GM21786 (cell line): Measurements from ENCODE around the gene RAF1.

ENCODE experiments used
- ATAC-seq: cut with Tn5 transposase; IDR thresholded peaks from one replicate; pipeline ENCODE4 v1.9.1; 2021; ENCODE audit not compliant: unreplicated experiment

RAF1 gene

DNA sequence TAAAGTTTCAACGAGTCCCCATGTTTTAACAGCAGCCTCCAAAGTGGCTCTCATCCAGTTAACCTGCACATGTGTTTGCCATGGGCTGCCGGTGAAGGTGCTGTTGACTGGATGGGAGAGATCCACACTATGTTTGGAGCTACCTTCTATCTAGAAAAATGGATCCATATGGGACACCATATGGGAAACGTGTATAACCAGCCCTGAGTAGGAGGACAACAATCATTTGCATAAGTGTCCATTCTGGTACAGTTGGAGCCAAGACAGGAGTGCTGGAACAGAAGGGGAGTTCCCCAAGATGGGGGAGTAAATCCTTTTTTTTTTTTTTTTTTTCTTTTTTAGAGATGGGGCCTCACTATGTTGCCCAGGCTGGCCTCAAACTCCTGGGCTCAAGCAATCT, 70.4 kb downstream of the RAF1 start:
- ATAC-seq = no peak

DNA sequence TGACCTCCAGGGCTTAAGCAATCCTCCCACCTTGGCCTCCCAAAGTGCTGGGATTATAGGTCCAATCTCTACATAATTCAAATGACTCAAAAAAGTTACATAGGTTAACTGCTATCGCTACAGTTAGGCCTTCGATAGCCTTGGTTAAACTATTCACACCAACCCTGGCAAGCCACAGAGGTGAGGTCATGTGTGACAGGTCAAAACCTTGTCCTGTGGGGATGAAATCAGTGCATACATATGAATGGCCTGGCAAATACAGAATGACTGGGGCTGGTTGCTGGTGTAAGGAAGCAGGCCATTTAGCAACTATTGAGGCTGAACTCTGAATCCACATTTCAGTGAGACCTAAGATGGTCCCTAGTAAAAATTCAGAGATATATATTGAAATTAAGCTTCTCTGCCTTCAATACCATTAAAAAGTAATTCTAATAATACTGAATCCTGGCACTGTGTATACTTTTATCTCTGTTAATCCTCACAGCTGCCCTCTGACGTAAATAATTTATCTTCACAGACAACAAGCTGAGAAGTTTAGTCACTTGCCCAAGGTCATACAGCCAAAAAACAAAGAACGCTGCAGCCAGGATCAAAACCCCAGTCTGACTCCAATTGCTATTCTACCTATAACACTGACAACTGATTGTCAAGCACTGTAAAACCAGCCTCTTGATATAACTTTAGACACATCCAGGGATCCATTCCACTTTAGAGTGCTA, 71.8 kb downstream of the RAF1 start:
- ATAC-seq = no peak

DNA sequence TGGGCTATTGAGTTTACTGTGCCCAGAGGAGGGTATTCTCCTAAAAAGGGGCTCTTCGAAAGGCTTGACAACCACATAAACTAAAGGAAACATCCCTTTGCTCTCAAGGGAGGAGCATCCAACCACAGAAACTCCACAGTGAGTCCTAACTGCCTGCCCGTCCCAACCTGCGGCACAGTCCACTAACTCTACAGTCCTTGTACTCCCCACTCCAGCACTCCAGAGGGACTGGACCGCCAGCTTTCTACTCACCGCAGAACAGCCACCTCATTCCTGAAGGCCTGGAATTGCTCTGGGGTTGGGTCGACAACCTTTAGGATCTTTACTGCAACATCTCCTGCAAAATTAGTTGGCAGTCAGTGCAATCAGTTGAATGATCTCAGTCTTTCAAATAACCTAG, 72.5 kb downstream of the RAF1 start:
- no peak for ATAC-seq

DNA sequence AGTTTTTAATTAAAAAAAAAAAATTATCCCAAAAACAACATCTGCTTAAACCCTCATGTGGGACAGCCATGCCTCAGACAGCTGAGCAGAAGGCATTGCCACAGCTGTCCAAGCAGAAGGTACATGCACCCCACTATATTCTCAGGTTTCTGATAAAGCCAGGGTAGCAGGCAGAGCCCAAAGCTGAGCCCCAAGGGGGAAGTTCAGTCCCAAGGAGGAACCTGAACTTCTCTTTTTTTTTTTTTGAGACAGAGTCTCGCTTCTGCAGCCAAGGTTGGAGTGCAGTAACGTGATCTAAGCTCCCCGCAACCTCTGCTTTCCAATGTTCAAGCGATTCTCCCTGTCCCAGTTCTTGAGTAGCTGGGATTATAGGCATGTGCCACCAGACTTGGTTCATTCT, 73.8 kb downstream of the RAF1 start:
- no peak for ATAC-seq

GRCh38 chr3:12588039-12589009, 75.6 kb downstream of the RAF1 start:
- ATAC-seq = no peak

- no peak for ATAC-seq
Observed at GRCh38 chr3:12586403-12586802, 77.5 kb downstream of the RAF1 start.

GRCh38 chr3:12585970-12586369, 77.9 kb downstream of the RAF1 start:
- peak; percentile 85 for ATAC-seq

- no peak for ATAC-seq
Observed at GRCh38 chr3:12585181-12585580, 78.7 kb downstream of the RAF1 start.

DNA sequence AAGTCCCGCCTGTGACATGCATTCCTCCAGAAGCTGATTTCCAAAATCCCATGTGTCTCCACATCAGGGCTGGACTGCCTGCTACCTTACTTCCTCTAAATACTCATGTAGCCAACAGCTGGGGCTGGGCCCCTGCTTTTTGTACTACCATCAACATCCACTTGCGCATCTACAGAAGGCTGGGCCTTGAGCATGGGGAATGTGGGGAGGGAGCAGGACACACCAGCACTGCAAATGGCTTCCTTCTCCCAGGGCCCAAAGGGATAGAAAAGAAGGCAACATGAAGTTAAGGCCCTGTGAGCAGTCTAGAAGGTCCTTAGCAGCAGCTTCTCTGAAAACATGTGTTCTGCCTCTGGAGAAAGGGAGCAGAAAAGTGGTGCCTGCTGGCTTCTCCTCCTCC, 79.8 kb downstream of the RAF1 start:
- no peak for ATAC-seq

GRCh38 chr3:12583280-12583679, 80.6 kb downstream of the RAF1 start:
- no peak for ATAC-seq

- no peak for ATAC-seq
Observed at GRCh38 chr3:12582730-12583129, 81.2 kb downstream of the RAF1 start.

GRCh38 chr3:12579905-12580304, 84.0 kb downstream of the RAF1 start:
- ATAC-seq = no peak

- no peak for ATAC-seq
Observed at GRCh38 chr3:12579456-12579855, 84.5 kb downstream of the RAF1 start.

DNA sequence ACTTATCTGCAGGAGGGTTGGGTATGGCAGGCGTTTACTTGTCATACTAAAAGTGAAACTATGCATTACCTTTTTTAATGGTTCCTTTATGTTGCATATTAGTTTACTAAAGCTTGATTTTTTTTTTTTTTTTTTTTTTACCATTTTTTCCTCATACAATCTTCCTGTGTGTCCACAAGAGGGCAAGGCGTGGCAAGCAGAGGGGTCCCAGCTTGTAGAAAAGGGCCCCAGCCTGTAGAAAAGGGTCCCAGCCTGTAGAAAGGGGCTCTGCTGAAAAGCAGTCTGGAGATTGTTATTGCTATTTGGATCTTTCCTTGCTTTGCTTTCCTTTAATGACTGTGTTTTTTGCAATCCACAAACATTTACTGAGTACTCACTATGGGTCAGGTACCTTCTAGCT, 85.2 kb downstream of the RAF1 start:
- ATAC-seq = no peak

DNA sequence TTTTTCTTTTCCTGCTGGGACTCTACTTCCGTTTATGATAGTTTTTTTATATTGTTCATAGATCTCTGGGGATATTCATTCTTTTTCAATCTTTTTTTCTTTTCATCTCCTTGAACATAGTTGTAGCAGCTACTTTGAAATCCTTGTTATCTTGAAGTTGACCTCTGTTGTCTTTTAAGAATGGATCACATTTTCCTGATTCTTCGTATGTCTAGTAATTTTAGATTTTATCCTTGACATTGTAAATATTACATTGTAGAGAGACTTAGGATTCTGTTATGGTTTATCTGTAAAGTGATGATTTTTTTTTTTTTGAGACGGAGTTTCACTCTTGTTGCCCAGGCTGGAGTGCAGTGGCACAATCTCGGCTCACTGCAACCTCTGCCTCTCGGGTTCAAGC, 86.5 kb downstream of the RAF1 start:
- ATAC-seq = no peak

- no peak for ATAC-seq
Observed at GRCh38 chr3:12574661-12575060, 89.3 kb downstream of the RAF1 start.

DNA sequence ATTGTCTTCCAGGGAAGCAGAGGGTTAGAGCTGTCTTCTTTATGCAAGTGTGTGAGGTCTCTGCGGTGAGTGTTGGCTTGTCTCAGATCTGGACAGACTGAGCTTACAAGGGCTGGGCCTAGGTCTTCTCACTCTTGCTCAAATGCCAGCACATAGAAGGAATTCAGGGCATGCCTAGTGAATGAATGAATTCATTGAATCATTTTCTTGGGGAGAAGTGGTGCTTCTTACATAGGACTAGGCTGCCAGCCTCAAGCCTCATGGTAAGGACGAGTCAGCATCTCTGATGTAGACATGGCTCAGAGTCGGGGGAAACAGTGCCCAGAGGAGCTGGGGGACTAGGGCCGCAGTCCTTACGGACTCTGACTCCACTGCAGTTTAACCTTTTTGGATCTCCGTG, 89.8 kb downstream of the RAF1 start:
- no peak for ATAC-seq

DNA sequence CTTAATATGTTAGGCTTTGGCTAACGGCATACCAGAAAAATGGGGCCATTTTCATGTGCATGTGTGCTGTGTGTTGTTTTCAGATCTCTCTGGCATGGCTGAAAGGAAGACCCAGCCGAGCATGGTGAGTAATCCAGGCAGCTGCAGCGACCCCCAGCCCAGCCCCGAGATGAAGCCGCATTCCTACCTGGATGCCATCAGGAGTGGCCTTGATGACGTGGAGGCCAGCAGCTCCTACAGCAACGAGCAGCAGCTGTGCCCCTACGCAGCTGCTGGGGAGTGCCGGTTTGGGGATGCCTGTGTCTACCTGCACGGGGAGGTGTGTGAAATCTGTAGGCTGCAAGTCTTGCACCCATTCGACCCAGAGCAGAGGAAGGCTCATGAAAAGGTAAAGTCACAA, 91.9 kb downstream of the RAF1 start:
- no peak for ATAC-seq

GRCh38 chr3:12569836-12570235, 94.1 kb downstream of the RAF1 start:
- ATAC-seq = no peak

DNA sequence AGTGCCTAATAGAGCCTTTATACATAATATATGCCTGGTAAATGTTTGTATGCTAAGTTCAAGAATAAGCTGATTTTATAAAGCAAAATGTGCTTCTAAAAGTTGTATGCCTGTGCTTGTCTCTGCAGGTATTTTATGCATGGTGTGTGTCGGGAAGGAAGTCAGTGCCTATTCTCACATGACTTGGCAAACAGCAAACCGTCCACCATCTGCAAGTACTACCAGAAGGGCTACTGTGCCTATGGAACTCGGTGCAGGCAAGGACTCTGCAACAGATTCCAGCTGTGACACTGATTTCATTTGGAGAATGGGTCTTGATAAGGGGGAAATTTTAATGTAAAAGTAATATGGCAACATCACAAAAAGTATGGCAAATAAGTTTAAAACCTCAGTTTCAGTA, 95.2 kb downstream of the RAF1 start:
- ATAC-seq = no peak

DNA sequence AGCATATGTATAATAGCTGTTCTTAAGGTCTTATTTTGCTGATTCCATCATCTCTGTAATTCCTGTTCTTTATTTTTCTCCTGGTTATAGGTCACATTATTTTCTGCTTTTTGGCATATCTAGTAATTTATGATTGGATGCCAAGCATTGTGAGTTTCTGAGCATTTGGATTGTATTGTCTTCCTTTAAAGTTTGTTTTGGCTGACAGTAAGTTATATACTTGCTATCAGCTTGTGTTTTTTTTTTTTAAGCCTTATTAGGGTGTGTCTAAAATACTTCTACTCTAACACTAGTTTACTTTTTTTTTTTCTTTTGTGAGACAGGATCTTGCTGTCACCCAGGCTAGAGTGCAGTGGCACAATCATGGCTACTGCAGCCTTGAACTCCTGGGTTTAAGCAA, 96.9 kb downstream of the RAF1 start:
- no peak for ATAC-seq

DNA sequence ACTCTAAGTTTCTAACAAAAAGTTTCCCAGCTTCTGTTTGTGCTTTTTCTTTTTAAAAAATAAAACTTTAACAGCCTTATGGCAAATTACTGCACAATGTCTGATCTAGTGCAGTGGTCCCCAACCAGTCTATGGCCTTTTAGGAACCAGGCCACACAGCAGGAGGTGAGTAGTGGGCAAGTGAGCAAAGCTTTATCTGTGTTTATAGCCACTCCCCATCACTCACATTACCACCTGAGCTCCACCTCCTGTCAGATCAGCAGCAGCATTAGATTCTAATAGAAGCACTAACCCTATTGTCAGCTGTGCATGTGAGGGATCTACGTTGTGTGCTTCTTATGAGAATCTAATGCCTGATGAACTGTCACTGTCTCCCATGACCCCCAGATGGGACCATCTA, 101.5 kb downstream of the RAF1 start:
- no peak for ATAC-seq
